Transverse colon (tissue), 4 donors: Measurements from ENCODE around the gene PHLDB2. TPM values are rescaled to one million over a fixed set of nuclear protein-coding genes. Genes with fewer than 3 reads are reported as not detected.

Source experiments
- DNase-seq: peaks from one replicate; pipeline ENCODE4 v3.0.0-alpha.2; 2019
- H3K27ac ChIP-seq, 4 donors: fragments of 200-600 bp; sonication (generic); 2 replicates each; pipeline ENCODE4 v1.5.1; 2016 to 2018; ENCODE audit warnings: inconsistent platforms in 4 of 4
- H3K27me3 ChIP-seq: fragments of 200-600 bp; sonication (generic); 2 replicates; pipeline ENCODE4 v1.5.1; 2017; ENCODE audit warnings: inconsistent platforms
- H3K36me3 ChIP-seq, 4 donors: fragments of 200-600 bp; sonication (generic); 2 replicates each; pipeline ENCODE4 v1.5.1; 2017 to 2019; ENCODE audit warnings: inconsistent platforms in 4 of 4
- H3K4me1 ChIP-seq, 4 donors: fragments of 200-600 bp; sonication (generic); 2 replicates each; pipeline ENCODE4 v1.5.1; 2017 to 2020; ENCODE audit warnings: inconsistent platforms in 4 of 4
- H3K4me3 ChIP-seq, 4 donors: fragments of 200-600 bp; sonication (generic); 1 replicate in 1 of 4; 2 replicates in 3 of 4; pipeline versions ENCODE4 v1.5.1 to v1.6.1; 2017 to 2019; ENCODE audit warnings: inconsistent platforms in 4 of 4
- H3K9me3 ChIP-seq, 2 donors: fragments of 200-600 bp; sonication (generic); 2 replicates each; pipeline ENCODE4 v1.5.1; 2017 to 2019; ENCODE audit warnings: inconsistent platforms in 2 of 2
- CTCF ChIP-seq, 5 experiments: fragments of 200-600 bp in 3 of 5; fragments of 450-650 bp in 2 of 5; sonication (generic) in 3 of 5; IDR thresholded peaks; 1 replicate in 2 of 5; 2 replicates in 3 of 5; pipeline ENCODE4 v1.5.1; 2016 to 2017; ENCODE audit warnings: antibody characterized with exemption in 5 of 5, inconsistent platforms in 3 of 5, mild to moderate bottlenecking in 2 of 5, moderate library complexity in 1 of 5
- EP300 ChIP-seq: sonication (generic); formaldehyde crosslinking; IDR thresholded peaks from one replicate; pipeline ENCODE4 v1.6.1; 2017; ENCODE audit warnings: antibody characterized with exemption, low read depth
- POLR2A ChIP-seq: fragments of 450-650 bp; IDR thresholded peaks from one replicate; pipeline ENCODE4 v1.6.1; 2016; ENCODE audit warnings: antibody characterized with exemption, mild to moderate bottlenecking, moderate library complexity
- POLR2AphosphoS5 ChIP-seq, 3 donors: sonication (generic); formaldehyde crosslinking; IDR thresholded peaks; one replicate each; pipeline ENCODE4 v1.6.1; 2016; ENCODE audit warnings: antibody characterized with exemption in 3 of 3
- WGBS, 2 donors: methylation state at CpG; one replicate each; pipeline ENCODE4 v1.1.5; 2018; ENCODE audit warnings: low coverage in 1 of 2; 5-methylcytosine and 5-hydroxymethylcytosine counted together
- in situ Hi-C, 4 donors: fragments of 200-750 bp; cut with MboI; loops; one replicate each; pipeline versions ENCODE4 v1.15.0 to v1.15.1; 2017; ENCODE audit warnings: low sequenced_read_pairs in 3 of 4, low pct_ligation_motif_present in 1 of 4, low pct_unique_long_range_greater_than_20kb in 1 of 4
- intact Hi-C: fragments of 100-400 bp; cut with DNase I; formaldehyde crosslinking; loops from one replicate; pipeline ENCODE4 v1.15.1; 2023; ENCODE audit warnings: low total_unique reads
- total RNA-seq, 4 donors: library from RNA; depleted of rRNA; stranded (reverse); fragments of >200 nt; gene quantifications; one replicate each; pipeline ENCODE4 v1.1.0, GENCODE V29; 2016

Gene PHLDB2
- total RNA-seq, 4 donors from 2014 or later = 20.3 to 43.8 (median 24.5) TPM

GRCh38 chr3:112005091-112005672 is 146.1 kb downstream of the PHLDB2 start:
- Histone ChIP-seq H3K4me1 (no peaks in the 10 kb centered on the region), H3K27me3 (peaks cover 8% of the 10 kb centered on the region), H3K36me3 (no peaks in the 10 kb centered on the region), H3K27ac (no peak overlapping the region), H3K9me3 (no peaks in the 10 kb centered on the region), H3K4me3 (no peak overlapping the region)
- WGBS, 2 donors = 64 to 86% methylated on average over 3 to 4 of the region's 4 CpGs
- in situ Hi-C loops = no loop called here
- no peak for DNase-seq
- intact Hi-C loops = no loop called here
- TF ChIP-seq EP300 (no peak), CTCF (IDR thresholded peaks at IDR 0.05) (no peak), POLR2AphosphoS5 (IDR thresholded peaks at IDR 0.05) (no peak), POLR2A (no peak)

- H3K27ac ChIP-seq = no peak overlapping the region
- DNase-seq = no peak
- no peaks in the 10 kb centered on the region for H3K9me3 ChIP-seq
- H3K36me3 ChIP-seq = no peaks in the 10 kb centered on the region
- TF ChIP-seq POLR2AphosphoS5 (IDR thresholded peaks at IDR 0.05) (no peak), POLR2A (no peak), CTCF (IDR thresholded peaks at IDR 0.05) (no peak), EP300 (no peak)
- H3K4me1 ChIP-seq = no peaks in the 10 kb centered on the region
- in situ Hi-C loops (no loop called here), intact Hi-C loops (no loop called here)
- H3K4me3 ChIP-seq = no peak overlapping the region
- WGBS, 2 donors = 43% methylated on average over 1 of the region's 1 CpG
- H3K27me3 ChIP-seq = no peaks in the 10 kb centered on the region
Observed at GRCh38 chr3:112007633-112008032, 148.6 kb downstream of the PHLDB2 start.

- H3K27me3 ChIP-seq = no peaks in the 10 kb centered on the region
- DNase-seq = no peak
- H3K36me3 ChIP-seq = no peaks in the 10 kb centered on the region
- H3K27ac ChIP-seq = no peak overlapping the region
- H3K4me1 ChIP-seq = peaks cover 0 to 9% (median 0%) of the 10 kb centered on the region in 4 donors
- TF ChIP-seq EP300 = no peak
- no peak for TF ChIP-seq POLR2AphosphoS5 (IDR thresholded peaks at IDR 0.05)
- no peak for TF ChIP-seq CTCF (IDR thresholded peaks at IDR 0.05)
- intact Hi-C loops (no loop called here), in situ Hi-C loops (no loop called here)
- no peaks in the 10 kb centered on the region for H3K9me3 ChIP-seq
- 69 to 84% methylated on average over 2 of the region's 2 CpGs for WGBS, 2 donors
- H3K4me3 ChIP-seq = no peak overlapping the region
Observed at GRCh38 chr3:112009670-112010069, 150.6 kb downstream of the PHLDB2 start.

GRCh38 chr3:112010636-112011035 is 151.6 kb downstream of the PHLDB2 start:
- Histone ChIP-seq H3K4me1 (peaks cover 0 to 9% (median 0%) of the 10 kb centered on the region in 4 donors), H3K27me3 (no peaks in the 10 kb centered on the region), H3K36me3 (no peaks in the 10 kb centered on the region), H3K4me3 (no peak overlapping the region), H3K9me3 (no peaks in the 10 kb centered on the region), H3K27ac (no peak overlapping the region)
- TF ChIP-seq POLR2A (no peak), EP300 (no peak), POLR2AphosphoS5 (IDR thresholded peaks at IDR 0.05) (no peak), CTCF (IDR thresholded peaks at IDR 0.05) (no peak)
- in situ Hi-C loops (no loop called here), intact Hi-C loops (no loop called here)
- 70 to 74% methylated on average over 3 of the region's 3 CpGs for WGBS, 2 donors
- DNase-seq = no peak
